Measurements from ENCODE around the gene C3orf22. TPM values are rescaled to one million over a fixed set of nuclear protein-coding genes. Genes with fewer than 3 reads are reported as not detected.

The C3orf22 gene
- polyA plus RNA-seq, 1 donor from 2014 or later: not detected

- H3K4me2 ChIP-seq (ENCODE audit: low read length): no peak overlapping the region
- H3K27me3 ChIP-seq (ENCODE audit: insufficient read depth, low read depth, low read length): no peaks in the 10 kb centered on the region
- H2AFZ ChIP-seq (ENCODE audit: low read depth, low read length): no peak overlapping the region
- H3K9me3 ChIP-seq (ENCODE audit: low read length): no peaks in the 10 kb centered on the region
- H3F3A ChIP-seq (ENCODE audit: insufficient read depth, low read length, poor library complexity, severe bottlenecking): no peaks in the 10 kb centered on the region
- H3K79me2 ChIP-seq (replicated peaks; ENCODE audit: insufficient read depth, low read length): no peaks in the 10 kb centered on the region
- TF ChIP-seq TAF1 (IDR thresholded peaks at IDR 0.05; ENCODE audit: low read depth) (no peak), RAD21 (conservative IDR thresholded peaks at IDR 0.05) (no peak), MXI1 (conservative IDR thresholded peaks at IDR 0.05; ENCODE audit: poor library complexity, severe bottlenecking) (no peak), SMC3 (conservative IDR thresholded peaks at IDR 0.05; ENCODE audit: poor library complexity) (no peak), EP300 (conservative IDR thresholded peaks at IDR 0.05; ENCODE audit: poor library complexity, severe bottlenecking) (no peak), POLR2AphosphoS5 (IDR thresholded peaks at IDR 0.05) (no peak), REST (IDR thresholded peaks at IDR 0.05; ENCODE audit: borderline replicate concordance) (no peak), EZH2 (IDR thresholded peaks at IDR 0.05; ENCODE audit: borderline replicate concordance, insufficient read depth, low read length, poor library complexity, severe bottlenecking) (no peak)
- no peak overlapping the region for H3K4me3 ChIP-seq (ENCODE audit: low read length)
- no peaks in the 10 kb centered on the region for H4K20me1 ChIP-seq (ENCODE audit: insufficient read depth)
- H3K9ac ChIP-seq (ENCODE audit: low read length): no peak overlapping the region
- no peak overlapping the region for H3K27ac ChIP-seq (ENCODE audit: low read length)
- no peaks in the 10 kb centered on the region for H3K9me2 ChIP-seq (ENCODE audit: insufficient read depth, low read length)
- no peaks in the 10 kb centered on the region for H3K36me3 ChIP-seq (ENCODE audit: insufficient read depth, low read length)
Observed at GRCh38 chr3:126530171-126531050, 28.3 kb downstream of the C3orf22 start.

DNA sequence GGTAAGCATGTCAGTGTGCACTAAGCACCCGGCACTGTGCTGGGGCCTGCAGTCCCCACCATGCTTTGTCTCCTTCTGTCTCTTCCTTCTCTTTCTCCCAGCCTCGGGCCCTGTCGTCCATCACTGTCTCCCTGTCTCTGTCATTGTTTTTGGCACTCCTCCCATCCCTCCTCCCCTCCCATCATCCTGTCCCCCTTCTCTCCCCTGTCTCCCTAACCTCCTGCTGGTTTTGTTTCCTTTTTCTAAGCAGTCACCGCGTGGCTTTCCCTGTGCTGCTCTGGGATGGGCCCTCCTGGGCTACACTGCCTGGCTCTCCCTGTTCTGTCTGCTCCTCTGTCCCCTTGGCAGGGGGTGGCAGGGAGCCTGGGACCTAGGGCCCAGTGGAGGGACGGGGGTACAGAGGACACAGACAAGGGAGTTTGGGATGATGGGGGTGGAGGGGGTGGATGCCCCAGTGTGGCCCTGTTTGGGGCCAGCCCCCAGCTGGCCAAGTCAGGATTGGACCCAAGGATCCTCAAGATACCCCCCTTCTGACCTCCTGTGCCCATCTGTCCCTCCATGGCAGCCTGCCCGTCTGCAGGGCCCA is 29.1 kb downstream of the C3orf22 start:
- Histone ChIP-seq H3K4me3 (ENCODE audit: low read length) (no peak overlapping the region), H3K27ac (ENCODE audit: low read length) (no peak overlapping the region), H4K20me1 (ENCODE audit: insufficient read depth) (no peaks in the 10 kb centered on the region), H3K36me3 (ENCODE audit: insufficient read depth, low read length) (no peaks in the 10 kb centered on the region), H3K9ac (ENCODE audit: low read length) (no peak overlapping the region), H3K9me2 (ENCODE audit: insufficient read depth, low read length) (no peaks in the 10 kb centered on the region), H3K27me3 (ENCODE audit: insufficient read depth, low read depth, low read length) (peaks cover 3% of the 10 kb centered on the region), H3F3A (ENCODE audit: insufficient read depth, low read length, poor library complexity, severe bottlenecking) (no peaks in the 10 kb centered on the region), H2AFZ (ENCODE audit: low read depth, low read length) (no peak overlapping the region), H3K79me2 (replicated peaks; ENCODE audit: insufficient read depth, low read length) (no peaks in the 10 kb centered on the region), H3K4me2 (ENCODE audit: low read length) (no peak overlapping the region), H3K9me3 (ENCODE audit: low read length) (no peaks in the 10 kb centered on the region)
- TF ChIP-seq RAD21 (conservative IDR thresholded peaks at IDR 0.05): no peak

Data from neural cell (in vitro differentiated cells).